Gastroesophageal sphincter (tissue), 3 donors: ENCODE data around the gene SERINC2.
"Not testable (repeated sequence)": the region's sequence is repeated elsewhere in the genome, so short reads cannot be mapped to it uniquely, and the experiment has no call there.

ENCODE experiments used
- CTCF ChIP-seq, 4 experiments: fragments of 200-600 bp in 2 of 4; fragments of 450-650 bp in 2 of 4; sonication (generic) in 1 of 4; IDR thresholded peaks; one replicate each; pipeline ENCODE4 v1.5.1; 2017 to 2019; ENCODE audit warnings: antibody characterized with exemption in 4 of 4, mild to moderate bottlenecking in 2 of 4, moderate library complexity in 2 of 4
- POLR2A ChIP-seq, 2 donors: fragments of 450-650 bp; IDR thresholded peaks; one replicate each; pipeline ENCODE4 v1.6.1; 2017; ENCODE audit warnings: antibody characterized with exemption in 2 of 2, mild to moderate bottlenecking in 2 of 2, moderate library complexity in 1 of 2

GRCh38 chr1:31473508-31473907 is 60.5 kb downstream of the SERINC2 start:
- not testable (repeated sequence) for TF ChIP-seq CTCF, POLR2A (IDR thresholded peaks at IDR 0.05)
